GM12801 (cell line): Measurements from ENCODE around the gene RYR3.

ENCODE experiments used
- TF ChIP-seq, protein P1 (sequence below): IDR thresholded peaks from one replicate; pipeline ENCODE4 v1.5.1; 2011; ENCODE audit warnings: control low read depth; ENCODE audit not compliant: insufficient read length; ENCODE audit errors: extremely low read depth

Gene RYR3

DNA sequence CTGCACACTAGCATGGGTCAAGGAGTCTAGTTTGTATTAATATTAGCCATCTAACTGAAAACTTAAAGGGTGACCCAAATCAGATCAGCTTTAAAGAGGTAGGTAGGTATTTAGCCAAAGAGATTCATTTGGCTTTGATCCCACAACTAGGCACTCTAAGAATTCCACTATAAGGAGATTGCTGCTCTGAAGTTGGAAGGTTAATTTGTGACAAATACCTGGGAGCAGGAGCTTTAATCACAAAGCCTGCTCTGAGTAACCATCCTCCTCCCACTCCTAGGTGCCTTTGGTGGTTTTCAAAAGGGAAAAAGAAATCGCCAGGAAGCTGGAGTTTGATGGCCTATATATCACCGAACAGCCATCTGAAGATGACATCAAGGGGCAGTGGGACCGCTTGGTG lies 537.2 kb downstream of the RYR3 start:
- TF ChIP-seq, protein P1, sequence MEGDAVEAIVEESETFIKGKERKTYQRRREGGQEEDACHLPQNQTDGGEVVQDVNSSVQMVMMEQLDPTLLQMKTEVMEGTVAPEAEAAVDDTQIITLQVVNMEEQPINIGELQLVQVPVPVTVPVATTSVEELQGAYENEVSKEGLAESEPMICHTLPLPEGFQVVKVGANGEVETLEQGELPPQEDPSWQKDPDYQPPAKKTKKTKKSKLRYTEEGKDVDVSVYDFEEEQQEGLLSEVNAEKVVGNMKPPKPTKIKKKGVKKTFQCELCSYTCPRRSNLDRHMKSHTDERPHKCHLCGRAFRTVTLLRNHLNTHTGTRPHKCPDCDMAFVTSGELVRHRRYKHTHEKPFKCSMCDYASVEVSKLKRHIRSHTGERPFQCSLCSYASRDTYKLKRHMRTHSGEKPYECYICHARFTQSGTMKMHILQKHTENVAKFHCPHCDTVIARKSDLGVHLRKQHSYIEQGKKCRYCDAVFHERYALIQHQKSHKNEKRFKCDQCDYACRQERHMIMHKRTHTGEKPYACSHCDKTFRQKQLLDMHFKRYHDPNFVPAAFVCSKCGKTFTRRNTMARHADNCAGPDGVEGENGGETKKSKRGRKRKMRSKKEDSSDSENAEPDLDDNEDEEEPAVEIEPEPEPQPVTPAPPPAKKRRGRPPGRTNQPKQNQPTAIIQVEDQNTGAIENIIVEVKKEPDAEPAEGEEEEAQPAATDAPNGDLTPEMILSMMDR: no peak

DNA sequence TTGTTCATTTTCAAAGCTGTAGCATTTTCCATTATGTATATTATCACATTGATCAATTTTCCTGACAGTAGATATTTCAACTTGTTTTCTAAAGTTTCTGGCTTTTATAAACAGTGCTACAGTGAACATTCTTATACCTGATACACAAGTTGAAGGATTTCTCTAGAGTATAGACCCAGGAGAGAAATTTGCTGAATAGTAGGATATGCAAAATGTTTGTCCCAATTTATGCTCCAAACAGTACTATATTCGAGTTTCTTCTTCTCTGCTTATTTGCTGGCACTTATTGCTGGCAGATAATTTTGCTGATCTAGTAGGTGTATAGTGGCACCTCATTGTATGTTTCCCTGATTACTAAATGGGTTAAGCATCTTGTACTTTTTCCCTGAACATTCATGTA lies 540.3 kb downstream of the RYR3 start:
- TF ChIP-seq, protein P1: no peak

DNA sequence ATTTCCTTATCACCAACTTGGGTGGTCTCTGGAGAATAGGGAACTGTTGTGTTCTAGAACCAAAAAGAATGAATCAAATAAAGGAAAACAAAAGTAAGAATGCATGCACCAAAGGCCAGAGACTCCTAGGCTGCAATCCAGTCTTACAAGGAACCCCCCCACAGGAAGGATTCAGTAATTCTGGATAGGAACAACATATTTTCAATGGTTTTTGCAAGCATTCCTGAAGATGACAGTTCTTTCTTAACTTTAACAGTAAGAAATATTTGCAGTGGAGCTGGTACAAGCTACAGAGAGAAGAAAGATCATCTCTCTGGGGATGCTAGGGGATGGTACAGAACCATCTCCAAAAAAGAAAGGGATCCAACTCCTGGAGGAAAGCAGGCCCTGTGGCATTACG lies 541.3 kb downstream of the RYR3 start:
- TF ChIP-seq, protein P1: no peak

DNA sequence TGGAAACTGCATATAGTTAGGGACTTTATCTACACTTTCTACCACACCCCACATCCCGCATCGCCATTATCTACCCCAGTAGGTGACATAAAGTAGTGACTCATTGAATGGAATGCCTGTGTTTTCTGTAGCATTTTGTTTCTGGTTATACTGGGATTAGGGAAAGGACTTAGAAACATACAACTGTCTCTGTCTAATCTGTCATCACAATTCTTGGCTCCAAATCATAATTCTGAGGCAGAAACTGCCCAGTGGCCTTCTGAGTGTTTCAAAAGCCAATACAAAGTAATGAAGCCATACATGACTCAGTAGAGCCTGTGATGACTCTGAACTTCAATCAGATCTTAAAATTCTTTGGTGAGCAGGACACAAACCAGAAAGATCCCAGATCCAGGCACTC lies 541.8 kb downstream of the RYR3 start:
- TF ChIP-seq, protein P1: no peak

DNA sequence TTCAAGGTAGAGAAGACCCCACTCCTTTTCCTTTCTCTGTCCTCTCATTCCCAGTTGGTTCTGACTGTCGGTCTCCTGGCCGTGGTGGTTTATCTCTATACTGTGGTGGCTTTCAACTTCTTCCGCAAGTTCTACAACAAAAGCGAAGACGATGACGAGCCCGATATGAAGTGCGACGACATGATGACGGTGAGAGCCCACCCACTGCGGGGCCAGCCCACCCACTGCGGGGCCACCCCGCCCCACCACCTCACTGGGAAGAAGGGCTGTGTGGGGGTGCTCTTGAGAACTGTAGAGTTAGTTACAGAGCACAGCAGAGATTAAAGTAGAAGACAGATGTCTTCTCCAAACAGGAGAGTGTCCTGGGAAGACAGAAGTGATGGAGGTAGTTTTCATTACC lies 547.0 kb downstream of the RYR3 start:
- TF ChIP-seq, protein P1: no peak

DNA sequence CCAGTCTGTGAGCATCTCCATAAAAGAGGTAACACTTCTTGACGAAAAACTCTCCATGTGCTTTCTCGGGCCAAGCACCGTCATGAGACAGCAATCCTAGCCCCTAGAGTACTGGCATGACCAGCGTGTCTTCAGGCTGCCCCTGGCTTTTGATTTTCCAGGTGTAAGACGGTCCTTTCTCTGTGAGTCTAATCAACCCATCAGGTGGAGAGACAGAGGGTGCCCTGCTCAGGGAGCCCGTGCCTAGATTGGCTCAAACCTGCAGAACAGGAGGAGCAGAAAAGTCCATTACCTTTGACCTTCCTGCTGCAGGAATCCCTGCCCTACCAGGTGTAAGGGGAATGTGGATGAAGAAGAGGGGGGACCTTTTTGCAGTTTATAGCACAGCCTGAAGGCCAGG lies 548.1 kb downstream of the RYR3 start:
- TF ChIP-seq, protein P1: no peak

DNA sequence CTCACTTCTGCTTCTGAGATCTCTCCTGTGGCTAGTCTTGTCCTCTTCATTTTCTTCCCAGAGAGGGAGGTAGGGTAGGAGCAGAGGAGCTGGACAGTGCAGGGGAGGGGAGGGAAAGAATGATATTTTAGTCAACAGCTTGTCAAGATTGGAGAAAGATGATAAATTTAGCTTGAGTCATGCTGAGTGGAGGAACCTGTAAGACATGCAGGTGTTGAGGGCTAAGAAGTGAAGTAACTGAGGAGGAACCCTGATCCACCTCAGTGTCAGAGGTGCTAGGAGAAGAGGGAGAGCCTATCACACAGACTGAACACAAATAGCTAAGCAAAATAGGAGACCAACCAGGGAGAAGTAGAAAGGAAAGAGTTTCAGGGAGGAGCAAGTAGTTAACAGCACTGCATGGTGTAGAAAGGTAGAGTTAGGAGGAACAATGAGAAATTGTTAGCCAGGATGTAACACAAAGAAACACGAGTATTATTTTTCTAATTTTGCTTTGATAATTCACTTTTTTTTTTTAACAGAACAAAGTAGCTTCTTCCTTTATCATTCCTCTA lies 549.3 kb downstream of the RYR3 start:
- TF ChIP-seq, protein P1: no peak

DNA sequence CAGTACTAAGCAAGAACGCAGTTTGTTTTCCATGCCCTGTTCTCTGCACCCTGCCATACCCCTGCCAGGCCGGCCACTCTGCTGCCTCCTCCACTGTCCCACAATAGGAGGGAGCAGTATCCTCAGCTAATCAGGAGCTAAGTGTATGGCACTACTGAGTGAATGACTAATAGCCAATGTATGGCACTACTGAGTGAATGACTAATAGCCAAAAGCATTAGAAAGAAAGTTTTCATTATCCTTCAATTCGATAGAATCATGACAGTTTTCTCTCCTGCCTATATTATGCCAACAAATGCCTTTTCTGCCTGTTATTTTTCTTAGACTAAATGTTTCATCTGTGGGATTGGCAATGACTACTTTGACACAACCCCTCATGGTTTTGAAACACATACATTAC lies 550.0 kb downstream of the RYR3 start:
- TF ChIP-seq, protein P1: no peak
